Calu3 (cell line): ENCODE data around the gene MKNK2. TPM values are rescaled to one million over a fixed set of nuclear protein-coding genes. Genes with fewer than 3 reads are reported as not detected.

Experiments used
- BruUV-seq: library from RNA; stranded (reverse); fragments of 400-500 nt; replicated peaks from 2 replicates; lab custom pipeline; 2021; lab: Mats Ljungman, UMichigan
- CTCF ChIA-PET: fragments of 300-600 bp; sonication (Branson Sonifier 250); formaldehyde crosslinking; loops from one replicate; lab custom pipeline; 2022; ENCODE audit warnings: antibody characterized with exemption; lab: Charles Lee
- DNase-seq: peaks from one replicate; pipeline ENCODE4 v3.0.0; 2022
- H3K27ac Mint-ChIP-seq: one replicate; pipeline ENCODE4 v1.8.0; 2022; ENCODE audit warnings: mixed read lengths; ENCODE audit not compliant: unreplicated experiment
- H3K27me3 Mint-ChIP-seq: one replicate; pipeline ENCODE4 v1.8.0; 2022; ENCODE audit warnings: mixed read lengths; ENCODE audit not compliant: unreplicated experiment
- H3K36me3 Mint-ChIP-seq: one replicate; pipeline ENCODE4 v1.8.0; 2022; ENCODE audit warnings: mild to moderate bottlenecking, moderate library complexity, mixed read lengths; ENCODE audit not compliant: insufficient read depth, unreplicated experiment
- H3K4me1 Mint-ChIP-seq: one replicate; pipeline ENCODE4 v1.8.0; 2022; ENCODE audit warnings: mild to moderate bottlenecking, low read depth, mixed read lengths; ENCODE audit not compliant: unreplicated experiment
- H3K4me3 Mint-ChIP-seq: one replicate; pipeline ENCODE4 v1.8.0; 2022; ENCODE audit warnings: mild to moderate bottlenecking, low read depth, moderate library complexity, mixed read lengths; ENCODE audit not compliant: unreplicated experiment
- H3K9me3 Mint-ChIP-seq: one replicate; pipeline ENCODE4 v1.8.0; 2022; ENCODE audit warnings: low read depth, mixed read lengths; ENCODE audit not compliant: unreplicated experiment
- intact Hi-C: fragments of 100-400 bp; cut with micrococcal nuclease; formaldehyde crosslinking; loops from one replicate; pipeline ENCODE4 v1.10.0; 2022; ENCODE audit not compliant: unreplicated experiment
- total RNA-seq: library from RNA; stranded (reverse); gene quantifications from 2 replicates; pipeline ENCODE4 v1.2.3, GENCODE V29; 2022
- TF ChIP-seq, protein P1 (sequence below): fragments of 200-600 bp; IDR thresholded peaks from one replicate; pipeline ENCODE4 v1.8.0; 2022; ENCODE audit warnings: antibody characterized with exemption; ENCODE audit not compliant: unreplicated experiment

MKNK2 gene
- total RNA-seq, 1 experiment from 2014 or later, result 96.0 TPM

DNA sequence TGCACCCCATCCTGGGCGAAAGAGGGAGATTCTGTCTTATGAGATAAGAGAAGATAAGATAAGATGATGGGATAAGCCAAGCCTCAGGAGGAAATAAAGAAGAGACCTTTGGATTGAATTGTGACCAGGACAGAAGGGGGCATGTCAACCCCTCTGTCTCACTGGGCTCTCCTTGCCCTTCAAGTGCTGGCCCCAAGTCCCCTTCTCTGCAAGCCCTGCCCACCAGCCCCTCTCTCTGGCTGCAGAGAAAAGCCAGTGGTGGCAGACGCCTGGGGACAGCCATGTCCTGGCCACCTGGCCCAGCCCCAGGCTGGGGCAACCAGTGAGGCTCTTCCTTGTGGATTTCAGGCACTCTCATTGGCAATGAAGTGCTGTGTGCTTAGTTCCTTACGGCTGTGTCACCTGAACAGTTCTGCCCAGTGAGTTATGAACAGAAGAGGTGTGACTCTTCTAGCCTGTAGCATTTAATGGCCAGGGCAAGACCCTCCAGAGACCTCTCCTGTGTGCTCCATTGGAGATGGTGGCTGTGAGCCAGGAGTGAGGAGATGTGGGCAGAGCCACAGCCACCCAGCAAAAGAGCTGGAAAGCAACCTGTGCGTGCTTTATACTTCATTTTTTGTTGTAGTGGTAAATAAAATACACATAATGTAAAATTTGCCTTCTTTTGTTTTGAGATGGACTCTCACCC is 29.4 kb downstream of the MKNK2 start:
- intact Hi-C loops, result no loop called here
- BruUV-seq, result no TSS peak
- Mint-ChIP-seq H3K27me3 (no peaks in the 10 kb centered on the region), H3K4me1 (peaks cover 7% of the 10 kb centered on the region), H3K9me3 (no peaks in the 10 kb centered on the region), H3K4me3 (no peak overlapping the region), H3K27ac (no peak overlapping the region), H3K36me3 (peaks cover 5% of the 10 kb centered on the region)
- DNase-seq, result no peak
- CTCF ChIA-PET, result no interaction called here
- TF ChIP-seq, protein P1, sequence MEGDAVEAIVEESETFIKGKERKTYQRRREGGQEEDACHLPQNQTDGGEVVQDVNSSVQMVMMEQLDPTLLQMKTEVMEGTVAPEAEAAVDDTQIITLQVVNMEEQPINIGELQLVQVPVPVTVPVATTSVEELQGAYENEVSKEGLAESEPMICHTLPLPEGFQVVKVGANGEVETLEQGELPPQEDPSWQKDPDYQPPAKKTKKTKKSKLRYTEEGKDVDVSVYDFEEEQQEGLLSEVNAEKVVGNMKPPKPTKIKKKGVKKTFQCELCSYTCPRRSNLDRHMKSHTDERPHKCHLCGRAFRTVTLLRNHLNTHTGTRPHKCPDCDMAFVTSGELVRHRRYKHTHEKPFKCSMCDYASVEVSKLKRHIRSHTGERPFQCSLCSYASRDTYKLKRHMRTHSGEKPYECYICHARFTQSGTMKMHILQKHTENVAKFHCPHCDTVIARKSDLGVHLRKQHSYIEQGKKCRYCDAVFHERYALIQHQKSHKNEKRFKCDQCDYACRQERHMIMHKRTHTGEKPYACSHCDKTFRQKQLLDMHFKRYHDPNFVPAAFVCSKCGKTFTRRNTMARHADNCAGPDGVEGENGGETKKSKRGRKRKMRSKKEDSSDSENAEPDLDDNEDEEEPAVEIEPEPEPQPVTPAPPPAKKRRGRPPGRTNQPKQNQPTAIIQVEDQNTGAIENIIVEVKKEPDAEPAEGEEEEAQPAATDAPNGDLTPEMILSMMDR, result no peak

DNA sequence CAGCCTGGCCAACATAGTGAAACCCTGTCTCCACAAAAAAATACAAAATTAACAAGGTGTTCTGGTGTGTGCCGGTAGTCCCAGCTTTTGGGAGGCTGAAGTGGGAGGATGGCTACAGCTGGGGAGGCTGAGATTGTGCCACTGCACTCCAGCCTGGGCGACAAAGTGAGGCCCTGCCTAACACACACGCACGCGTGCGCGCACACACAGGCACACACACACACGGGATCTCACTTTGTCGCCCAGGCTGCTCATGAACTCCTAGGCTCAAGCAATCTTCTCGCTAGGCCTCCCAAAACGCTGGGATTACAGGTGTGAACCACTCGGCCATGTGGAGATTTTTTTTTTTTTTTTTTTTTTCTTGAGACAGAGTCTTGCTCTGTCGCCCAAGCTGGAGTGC is 32.3 kb downstream of the MKNK2 start:
- CTCF ChIA-PET, result interaction anchor here (0.7 kb wide), 1 partner anchor 212 kb away, joined by 4 read pairs; no protein-coding TSS in a partner anchor
- Mint-ChIP-seq H3K27ac (no peak overlapping the region), H3K4me1 (peaks cover 7% of the 10 kb centered on the region), H3K9me3 (no peaks in the 10 kb centered on the region), H3K36me3 (peaks cover 18% of the 10 kb centered on the region), H3K4me3 (no peak overlapping the region), H3K27me3 (no peaks in the 10 kb centered on the region)
- no peak for DNase-seq
- TF ChIP-seq, protein P1, result no peak
- BruUV-seq, result no TSS peak
- intact Hi-C loops, result loop anchor here (1.0 kb wide), 1 partner anchor 51 kb away; no protein-coding TSS in a partner anchor

DNA sequence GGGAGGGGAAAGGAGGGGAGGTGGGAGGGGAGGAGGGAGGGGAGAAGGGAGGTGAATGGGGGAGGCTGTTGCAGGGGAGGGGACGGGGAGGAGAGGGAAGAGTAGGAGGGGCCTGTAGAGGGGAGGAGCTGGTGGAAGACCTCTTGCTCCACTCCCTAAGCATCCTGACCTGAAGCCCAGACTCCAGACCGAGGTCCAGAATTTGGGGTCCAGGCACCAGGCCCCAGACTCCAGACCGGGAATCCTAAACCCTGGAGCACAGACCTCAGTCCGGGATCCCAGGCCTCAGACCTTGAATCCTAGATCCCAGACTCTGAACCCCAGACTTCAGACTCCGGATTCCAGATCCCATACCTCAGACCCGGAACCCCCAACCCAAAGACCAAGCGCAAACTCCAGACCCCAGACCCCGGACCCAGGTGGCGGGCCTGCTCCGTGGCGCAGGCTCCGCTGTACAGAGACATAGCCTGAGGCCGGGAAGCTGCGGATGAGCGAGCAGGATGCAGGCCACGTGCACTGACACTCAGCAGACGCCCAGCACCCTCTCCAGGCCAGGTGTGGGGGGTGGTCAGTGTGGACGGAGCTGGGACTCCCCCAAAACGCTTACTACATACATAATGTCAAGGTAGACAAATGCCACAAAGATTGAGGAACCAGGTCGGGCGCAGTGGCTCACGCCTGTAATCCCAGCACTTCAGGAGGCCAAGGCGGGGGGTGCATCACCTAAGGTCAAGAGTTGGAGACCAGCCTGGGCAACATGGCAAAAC is 34.8 kb downstream of the MKNK2 start:
- intact Hi-C loops, result no loop called here
- Mint-ChIP-seq H3K4me1 (peaks cover 7% of the 10 kb centered on the region), H3K4me3 (peak overlapping the region; percentile 28), H3K36me3 (peaks cover 28% of the 10 kb centered on the region), H3K9me3 (no peaks in the 10 kb centered on the region), H3K27ac (no peak overlapping the region), H3K27me3 (no peaks in the 10 kb centered on the region)
- BruUV-seq, result no TSS peak
- peak; percentile 60 for DNase-seq
- TF ChIP-seq, protein P1, result no peak
- CTCF ChIA-PET, result no interaction called here

DNA sequence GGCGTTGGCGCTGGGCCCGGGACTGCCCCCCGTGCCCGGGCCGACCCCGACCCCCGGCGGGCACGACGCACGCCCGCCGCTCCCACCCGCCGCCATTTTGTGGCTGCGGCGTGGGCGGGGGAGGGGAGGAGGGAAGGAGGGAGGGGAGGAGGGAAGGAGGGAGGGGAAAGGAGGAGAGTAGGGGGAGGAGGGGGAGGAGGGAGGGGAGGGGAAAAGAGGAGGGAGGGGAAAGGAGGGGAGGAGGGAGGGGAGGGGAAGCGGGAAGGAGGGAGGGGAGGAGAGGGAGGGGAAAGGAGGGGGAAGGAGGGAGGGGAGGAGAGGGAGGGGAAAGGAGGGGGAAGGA is 35.5 kb downstream of the MKNK2 start, which contains the start of gene BTBD2:
Gene BTBD2 (minus strand): TSS at position 107 of the 343 bp plus-strand sequence. CDS start 11 bp downstream, at position 96.
- DNase-seq, result peak; percentile 33
- CTCF ChIA-PET, result no interaction called here
- intact Hi-C loops, result no loop called here

More for the DNA sequence above, 35.5 kb downstream of the MKNK2 start, which contains the start of gene BTBD2:
- no peaks in the 10 kb centered on the region for H3K27me3 Mint-ChIP-seq
- peak within 1 kb of the TSS; percentile 50 for H3K27ac Mint-ChIP-seq
- no TSS peak for BruUV-seq
- peaks cover 31% of the 10 kb centered on the region for H3K36me3 Mint-ChIP-seq
- peak within 1 kb of the TSS; percentile 70 for H3K4me3 Mint-ChIP-seq
- no peaks in the 10 kb centered on the region for H3K9me3 Mint-ChIP-seq
- TF ChIP-seq, protein P1, result no peak
- H3K4me1 Mint-ChIP-seq, result peaks cover 7% of the 10 kb centered on the region
